Heart left ventricle (tissue), 16 donors: ENCODE measurements around the gene ANKRD11. TPM values are rescaled to one million over a fixed set of nuclear protein-coding genes. Genes with fewer than 3 reads are reported as not detected.

Experiments used
- ATAC-seq, 4 donors: fragments of 200-7000 bp; cut with Tn5 transposase; one replicate each; pipeline ENCODE4 v1.9.1; 2020 to 2022; ENCODE audit warnings: moderate library complexity in 4 of 4, mild to moderate bottlenecking in 3 of 4, moderate number of reproducible peaks in 1 of 4
- DNase-seq, 5 donors: peaks; one replicate each; pipeline ENCODE4 v3.0.0-alpha.2; 2020
- H3K27ac ChIP-seq, 12 donors: fragments of 200-600 bp; sonication (generic) in 4 of 12; one replicate each; pipeline versions ENCODE4 v1.5.0 to v1.8.0; 2016 to 2022; ENCODE audit warnings: mild to moderate bottlenecking in 2 of 12
- H3K27me3 ChIP-seq, 9 donors: fragments of 200-600 bp; sonication (generic) in 2 of 9; one replicate each; pipeline versions ENCODE4 v1.5.1 to v1.8.0; 2016 to 2022; ENCODE audit warnings: mild to moderate bottlenecking in 3 of 9
- H3K36me3 ChIP-seq, 9 donors: fragments of 200-600 bp; sonication (generic) in 2 of 9; one replicate each; pipeline versions ENCODE4 v1.5.0 to v1.8.0; 2018 to 2022; ENCODE audit warnings: mild to moderate bottlenecking in 2 of 9
- H3K4me1 ChIP-seq, 12 donors: fragments of 200-600 bp; sonication (generic) in 4 of 12; one replicate each; pipeline versions ENCODE4 v1.5.0 to v1.8.0; 2016 to 2022; ENCODE audit warnings: mild to moderate bottlenecking in 3 of 12
- H3K4me3 ChIP-seq, 12 donors: fragments of 200-600 bp; sonication (generic) in 4 of 12; one replicate each; pipeline versions ENCODE4 v1.5.0 to v1.8.0; 2017 to 2022; ENCODE audit warnings: mild to moderate bottlenecking in 9 of 12, moderate library complexity in 4 of 12
- H3K9me3 ChIP-seq, 12 donors: fragments of 200-600 bp; sonication (generic) in 4 of 12; one replicate each; pipeline versions ENCODE4 v1.5.0 to v1.8.0; 2016 to 2022; ENCODE audit warnings: mild to moderate bottlenecking in 1 of 12
- POLR2A ChIP-seq, 2 donors: fragments of 450-650 bp; IDR thresholded peaks; one replicate each; pipeline ENCODE4 v1.6.1; 2017; ENCODE audit warnings: antibody characterized with exemption in 2 of 2, mild to moderate bottlenecking in 2 of 2, moderate library complexity in 2 of 2
- WGBS, 4 donors: extraction: QIAGEN DNeasy Blood & Tissue Kit in 2 of 4; methylation state at CpG; one replicate each; pipeline versions ENCODE4 v1.1.5 to v1.1.7; 2013 to 2018; 5-methylcytosine and 5-hydroxymethylcytosine counted together
- intact Hi-C, 10 donors: fragments of 100-400 bp; cut with DNase I; formaldehyde crosslinking; loops; one replicate each; pipeline versions ENCODE4 v1.11.1 to v1.14.2; 2022
- polyA plus RNA-seq, 2 donors: library from polyadenylated mRNA; stranded (reverse); fragments of 200-250 nt; gene quantifications; one replicate each; pipeline ENCODE4 v1.2.3, GENCODE V29; 2013
- total RNA-seq, 9 donors: library from RNA; depleted of rRNA in 2 of 9; stranded (reverse); fragments of >200 nt in 2 of 9; fragmentation: NEBNext Ultra II Directional in 3 of 9; extraction: Animal tissue kit (Norgen Biotek cat#: 25700) in 3 of 9; gene quantifications; one replicate each; pipeline versions ENCODE4 v1.1.0 to v1.2.4, GENCODE V29; 2016 to 2023
- TF ChIP-seq, protein P1 (sequence below), 12 donors: fragments of 200-600 bp; sonication (generic) in 4 of 12; IDR thresholded peaks; one replicate each; pipeline versions ENCODE4 v1.5.0 to v1.8.0; 2018 to 2022; ENCODE audit warnings: antibody characterized with exemption in 12 of 12, mild to moderate bottlenecking in 5 of 12
- donor health status: ischemic (EF 13 %, LVEDD 7.1; RV severe dilation, severe dysfunction).
- donor health status: healthy with polysubstance abuse.
- donor health status: DM: no; HTN: yes; CAD: no.
- donor health status: DM: no; HTN: no; CAD: no.
- donor health status: ischemic (EF 25% LVEDD 6.9; RV normal size, moderate dysfunction).
- donor health status: ischemic (EF 25% LVEDD 5.7; RV mildly dilated, moderate dysfunction).
- donor health status: healthy.
- donor health status: DM: yes; HTN: yes; CAD: no.
- donor health status: ischemic (EF 35%, LVEDD 5.7; RV mildly dilated, moderate dysfunction).
- donor health status: nonischemic (EF 11% LVEDD 7.7; RV severe dilation, severe dysfunction).
- donor health status: DM: yes; HTN: yes; CAD: no.
- donor health status: PGD.
- donor health status: ischemic (EF 29% LVEDD 5.4; RV normal size, mild dysfunction).
- donor health status: nonischemic (EF 23%, LVEDD 6.1; RV moderate dilation, normal function).

The ANKRD11 gene
- total and polyA plus RNA-seq, 11 donors: 53.6 to 123 (median 67.7) TPM

- ATAC-seq (no peak), DNase-seq (no peak)
- intact Hi-C loops: no loop called here
- no peak overlapping the region for H3K27ac ChIP-seq
- no peak for TF ChIP-seq POLR2A (IDR thresholded peaks at IDR 0.05)
- TF ChIP-seq, protein P1, sequence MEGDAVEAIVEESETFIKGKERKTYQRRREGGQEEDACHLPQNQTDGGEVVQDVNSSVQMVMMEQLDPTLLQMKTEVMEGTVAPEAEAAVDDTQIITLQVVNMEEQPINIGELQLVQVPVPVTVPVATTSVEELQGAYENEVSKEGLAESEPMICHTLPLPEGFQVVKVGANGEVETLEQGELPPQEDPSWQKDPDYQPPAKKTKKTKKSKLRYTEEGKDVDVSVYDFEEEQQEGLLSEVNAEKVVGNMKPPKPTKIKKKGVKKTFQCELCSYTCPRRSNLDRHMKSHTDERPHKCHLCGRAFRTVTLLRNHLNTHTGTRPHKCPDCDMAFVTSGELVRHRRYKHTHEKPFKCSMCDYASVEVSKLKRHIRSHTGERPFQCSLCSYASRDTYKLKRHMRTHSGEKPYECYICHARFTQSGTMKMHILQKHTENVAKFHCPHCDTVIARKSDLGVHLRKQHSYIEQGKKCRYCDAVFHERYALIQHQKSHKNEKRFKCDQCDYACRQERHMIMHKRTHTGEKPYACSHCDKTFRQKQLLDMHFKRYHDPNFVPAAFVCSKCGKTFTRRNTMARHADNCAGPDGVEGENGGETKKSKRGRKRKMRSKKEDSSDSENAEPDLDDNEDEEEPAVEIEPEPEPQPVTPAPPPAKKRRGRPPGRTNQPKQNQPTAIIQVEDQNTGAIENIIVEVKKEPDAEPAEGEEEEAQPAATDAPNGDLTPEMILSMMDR (IDR thresholded peaks at IDR 0.05): no peak
- no peaks in the 10 kb centered on the region for H3K9me3 ChIP-seq
- peaks cover 0 to 90% (median 72%) of the 10 kb centered on the region in 9 donors for H3K36me3 ChIP-seq
- WGBS, 4 donors: 94 to 95% (median 95%) methylated on average over 18 to 39 of the region's 39 CpGs
- peaks cover 0 to 5% (median 0%) of the 10 kb centered on the region in 12 donors for H3K4me1 ChIP-seq
- no peaks in the 10 kb centered on the region for H3K27me3 ChIP-seq
- no peak overlapping the region for H3K4me3 ChIP-seq
These were observed 214.3 kb downstream of the ANKRD11 start for GRCh38 chr16:89275837-89276720.

- peaks cover 0 to 5% (median 0%) of the 10 kb centered on the region in 12 donors for H3K4me1 ChIP-seq
- TF ChIP-seq POLR2A (IDR thresholded peaks at IDR 0.05): no peak
- TF ChIP-seq, protein P1 (IDR thresholded peaks at IDR 0.05): no peak
- no peak overlapping the region for H3K27ac ChIP-seq
- no peak overlapping the region for H3K4me3 ChIP-seq
- H3K9me3 ChIP-seq: no peaks in the 10 kb centered on the region
- intact Hi-C loops: no loop called here
- ATAC-seq: no peak
- H3K36me3 ChIP-seq: peaks cover 0 to 90% (median 71%) of the 10 kb centered on the region in 9 donors
- no peak for DNase-seq
- 90 to 96% (median 91%) methylated on average over 10 to 11 of the region's 11 CpGs for WGBS, 4 donors
- no peaks in the 10 kb centered on the region for H3K27me3 ChIP-seq
These were observed 215.1 kb downstream of the ANKRD11 start for GRCh38 chr16:89275284-89275584.

DNA sequence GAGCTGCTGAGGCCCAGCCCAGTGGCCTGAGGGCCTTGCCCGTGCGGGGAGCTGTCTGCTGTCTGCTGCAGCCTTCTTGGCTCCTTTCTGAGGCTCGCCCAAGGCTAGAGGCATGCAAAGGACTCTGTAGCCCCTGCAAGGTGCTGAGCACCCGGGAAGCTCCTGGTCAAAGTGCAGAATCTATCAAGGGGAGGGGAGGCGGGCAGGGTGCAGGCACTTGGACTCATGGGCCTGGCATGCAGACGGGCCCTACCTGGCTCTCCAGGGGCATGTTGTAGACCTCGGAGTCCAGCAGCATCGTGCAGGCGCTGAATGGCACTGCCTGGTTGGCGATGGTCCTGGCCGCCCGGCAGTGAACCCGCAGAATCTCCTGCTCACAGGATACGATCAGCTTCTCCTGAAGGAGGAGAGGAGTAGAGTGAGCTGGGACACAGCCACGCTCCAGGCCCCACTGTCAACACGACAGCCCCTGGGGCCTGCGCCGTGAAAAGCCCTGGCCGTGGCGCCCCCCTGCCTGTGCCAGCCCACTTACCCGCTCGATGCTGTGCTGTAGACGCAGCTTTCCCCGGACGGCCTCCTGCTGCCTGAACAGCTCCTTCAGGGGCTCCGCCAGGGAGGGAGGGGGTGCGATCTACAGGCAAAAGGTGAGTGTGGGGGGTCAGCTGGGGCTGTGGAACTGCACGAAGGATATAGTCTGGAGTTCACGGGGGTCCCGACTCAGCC lies 215.6 kb downstream of the ANKRD11 start:
- Histone ChIP-seq H3K27ac (no peak overlapping the region), H3K4me1 (peaks cover 0 to 5% (median 0%) of the 10 kb centered on the region in 12 donors), H3K27me3 (no peaks in the 10 kb centered on the region), H3K36me3 (peaks cover 2 to 90% (median 71%) of the 10 kb centered on the region in 9 donors), H3K4me3 (no peak overlapping the region), H3K9me3 (no peaks in the 10 kb centered on the region)
- intact Hi-C loops: no loop called here
- 92 to 96% (median 95%) methylated on average over 20 to 30 of the region's 30 CpGs for WGBS, 4 donors
- no peak for TF ChIP-seq POLR2A (IDR thresholded peaks at IDR 0.05)
- TF ChIP-seq, protein P1 (IDR thresholded peaks at IDR 0.05): no peak
- no peak for ATAC-seq
- DNase-seq: no peak
